HCT116 (cell line): ENCODE data around the gene GTPBP1. TPM values are rescaled to one million over a fixed set of nuclear protein-coding genes. Genes with fewer than 3 reads are reported as not detected.

Experiments
- ATAC-seq: fragments of 200-7000 bp; cut with Tn5 transposase; 2 replicates; pipeline ENCODE4 v1.9.1; 2020; ENCODE audit warnings: mild to moderate bottlenecking, moderate library complexity
- BruUV-seq: library from RNA; stranded (reverse); fragments of 400-500 nt; replicated peaks from 2 replicates; lab custom pipeline; 2021; lab: Mats Ljungman, UMichigan
- CTCF ChIA-PET: fragments of 300-600 bp; sonication (Branson Sonifier 250); formaldehyde crosslinking; loops from one replicate; lab custom pipeline; 2021; ENCODE audit warnings: antibody characterized with exemption; lab: Charles Lee
- POLR2A ChIA-PET: fragments of 300-600, 350-600 bp; sonication (Branson Sonifier 250); formaldehyde crosslinking; loops from one replicate; lab custom pipeline; 2021; ENCODE audit warnings: antibody characterized with exemption; lab: Charles Lee
- RAD21 ChIA-PET, 2 experiments: fragments of 300-600 bp; sonication (Branson Sonifier 250); formaldehyde crosslinking; loops; one replicate each; lab custom pipeline; 2023; ENCODE audit warnings: low total read pairs in 2 of 2; ENCODE audit not compliant: uncharacterized antibody in 2 of 2, unreplicated experiment in 2 of 2, low non-redundant PET in 1 of 2; lab: Charles Lee
- DNase-seq: peaks from one replicate; pipeline ENCODE4 v3.0.0-alpha.2; 2010; ENCODE audit warnings: low read depth, low spot score
- H2AFZ ChIP-seq: fragments of 200-600 bp; shearing (Covaris generic), sonication (generic); 2 replicates; pipeline ENCODE4 v1.6.1; 2017; ENCODE audit warnings: low read depth, mixed run types, mixed read lengths, antibody characterized with exemption, low read length; ENCODE audit not compliant: poor library complexity, severe bottlenecking
- H3K27ac ChIP-seq: 2 replicates; pipeline ENCODE4 v1.5.1; 2012; ENCODE audit warnings: low read depth, low read length
- H3K27me3 ChIP-seq: fragments of 200-600 bp; sonication (generic); 2 replicates; pipeline ENCODE4 v1.6.1; 2016; ENCODE audit warnings: mixed run types, low read length, mixed read lengths; ENCODE audit not compliant: insufficient read depth
- H3K36me3 ChIP-seq, 2 experiments: fragments of 200-500 bp in 1 of 2; fragments of 200-600 bp in 1 of 2; sonication (Bioruptor generic) in 1 of 2; sonication (generic) in 1 of 2; 2 replicates each; pipeline versions ENCODE4 v1.5.1 to v1.6.1; 2014 to 2016; ENCODE audit warnings: low read length in 2 of 2, inconsistent platforms in 1 of 2, mixed read lengths in 1 of 2, mixed run types in 1 of 2; ENCODE audit not compliant: insufficient read depth in 2 of 2, control insufficient read depth in 1 of 2
- H3K4me1 ChIP-seq, 2 experiments: fragments of 200-600 bp in 1 of 2; sonication (generic) in 1 of 2; 2 replicates each; pipeline versions ENCODE4 v1.5.1 to v1.6.1; 2012 to 2017; ENCODE audit warnings: low read length in 2 of 2, inconsistent platforms in 1 of 2, mild to moderate bottlenecking in 1 of 2, mixed read lengths in 1 of 2, mixed run types in 1 of 2, moderate library complexity in 1 of 2; ENCODE audit not compliant: insufficient read depth in 2 of 2, control insufficient read depth in 1 of 2
- H3K4me2 ChIP-seq: fragments of 200-600 bp; sonication (generic); 2 replicates; pipeline ENCODE4 v1.6.1; 2017; ENCODE audit warnings: mixed run types, low read length, mixed read lengths
- H3K4me3 ChIP-seq, 2 experiments: fragments of 200-600 bp in 1 of 2; sonication (generic) in 1 of 2; replicated peaks in 1 of 2; 2 replicates each; pipeline ENCODE4 v1.5.1; 2011 to 2016; ENCODE audit warnings: low read length in 2 of 2, control low read depth in 1 of 2, low read depth in 1 of 2, mild to moderate bottlenecking in 1 of 2, mixed read lengths in 1 of 2, mixed run types in 1 of 2
- H3K79me2 ChIP-seq: fragments of 200-600 bp; sonication (generic); 2 replicates; pipeline ENCODE4 v1.6.1; 2017; ENCODE audit warnings: mild to moderate bottlenecking, mixed run types, low read length, moderate library complexity, mixed read lengths; ENCODE audit not compliant: insufficient read depth
- H3K9ac ChIP-seq: fragments of 200-600 bp; sonication (generic); 2 replicates; pipeline ENCODE4 v1.6.1; 2016; ENCODE audit warnings: low read length, mixed read lengths
- H3K9me2 ChIP-seq: fragments of 200-600 bp; sonication (generic), shearing (Covaris generic); 2 replicates; pipeline ENCODE4 v1.6.1; 2017; ENCODE audit warnings: mixed run types, mild to moderate bottlenecking, moderate library complexity; ENCODE audit not compliant: insufficient read depth
- H3K9me3 ChIP-seq, 2 experiments: fragments of 200-500 bp in 1 of 2; fragments of 200-600 bp in 1 of 2; sonication (Bioruptor generic) in 1 of 2; sonication (generic) in 1 of 2; 2 replicates each; pipeline ENCODE4 v1.6.1; 2014 to 2017; ENCODE audit warnings: low read length in 2 of 2, mixed read lengths in 2 of 2, inconsistent platforms in 1 of 2, low read depth in 1 of 2, mild to moderate bottlenecking in 1 of 2, mixed run types in 1 of 2, moderate library complexity in 1 of 2; ENCODE audit not compliant: control insufficient read depth in 1 of 2, insufficient read depth in 1 of 2
- H4K20me1 ChIP-seq: fragments of 200-600 bp; sonication (generic), shearing (Covaris generic); 2 replicates; pipeline ENCODE4 v1.6.1; 2017; ENCODE audit warnings: mixed run types, mild to moderate bottlenecking, moderate library complexity; ENCODE audit not compliant: insufficient read depth
- ATF3 ChIP-seq: IDR thresholded peaks from 2 replicates; pipeline ENCODE4 v1.6.1; 2012
- CBX3 ChIP-seq: IDR thresholded peaks from 2 replicates; pipeline ENCODE4 v1.6.1; 2012; ENCODE audit warnings: low read depth
- ELF1 ChIP-seq: IDR thresholded peaks from 2 replicates; pipeline ENCODE4 v1.6.1; 2012; ENCODE audit warnings: low read depth, borderline replicate concordance
- FOSL1 ChIP-seq: IDR thresholded peaks from 2 replicates; pipeline ENCODE4 v1.6.1; 2012; ENCODE audit warnings: low read depth
- POLR2A ChIP-seq: IDR thresholded peaks from 2 replicates; pipeline ENCODE4 v1.7.0; 2011; ENCODE audit warnings: borderline replicate concordance; ENCODE audit not compliant: insufficient read depth, insufficient read length; ENCODE audit errors: extremely low read depth
- POLR2AphosphoS5 ChIP-seq: IDR thresholded peaks from 2 replicates; pipeline ENCODE4 v1.6.1; 2011; ENCODE audit warnings: mild to moderate bottlenecking, low read depth, low read length, moderate library complexity
- RAD21 ChIP-seq: IDR thresholded peaks from 2 replicates; pipeline ENCODE4 v1.6.1; 2012; ENCODE audit warnings: low read depth, mild to moderate bottlenecking
- SRF ChIP-seq: IDR thresholded peaks from 2 replicates; pipeline ENCODE4 v1.6.1; 2012; ENCODE audit warnings: low read depth
- TCF7L2 ChIP-seq: IDR thresholded peaks from 2 replicates; pipeline ENCODE4 v1.7.0; 2011; ENCODE audit warnings: borderline replicate concordance, inconsistent platforms; ENCODE audit not compliant: insufficient read depth, insufficient read length; ENCODE audit errors: extremely low read depth
- YY1 ChIP-seq: IDR thresholded peaks from 2 replicates; pipeline ENCODE4 v1.6.1; 2011; ENCODE audit warnings: low read length, low read depth, moderate library complexity, mild to moderate bottlenecking; ENCODE audit not compliant: insufficient replicate concordance; ENCODE audit errors: extremely low read depth
- intact Hi-C: fragments of 100-400 bp; cut with micrococcal nuclease; formaldehyde crosslinking; loops from 2 replicates; pipeline ENCODE4 v1.10.0; 2022
- total RNA-seq: library from RNA; stranded (reverse); gene quantifications from one replicate; pipeline ENCODE4 v1.2.1, GENCODE V29; 2021; ENCODE audit not compliant: unreplicated experiment

GTPBP1 gene
- total RNA-seq, 1 experiment from 2014 or later: 48.2 TPM

DNA sequence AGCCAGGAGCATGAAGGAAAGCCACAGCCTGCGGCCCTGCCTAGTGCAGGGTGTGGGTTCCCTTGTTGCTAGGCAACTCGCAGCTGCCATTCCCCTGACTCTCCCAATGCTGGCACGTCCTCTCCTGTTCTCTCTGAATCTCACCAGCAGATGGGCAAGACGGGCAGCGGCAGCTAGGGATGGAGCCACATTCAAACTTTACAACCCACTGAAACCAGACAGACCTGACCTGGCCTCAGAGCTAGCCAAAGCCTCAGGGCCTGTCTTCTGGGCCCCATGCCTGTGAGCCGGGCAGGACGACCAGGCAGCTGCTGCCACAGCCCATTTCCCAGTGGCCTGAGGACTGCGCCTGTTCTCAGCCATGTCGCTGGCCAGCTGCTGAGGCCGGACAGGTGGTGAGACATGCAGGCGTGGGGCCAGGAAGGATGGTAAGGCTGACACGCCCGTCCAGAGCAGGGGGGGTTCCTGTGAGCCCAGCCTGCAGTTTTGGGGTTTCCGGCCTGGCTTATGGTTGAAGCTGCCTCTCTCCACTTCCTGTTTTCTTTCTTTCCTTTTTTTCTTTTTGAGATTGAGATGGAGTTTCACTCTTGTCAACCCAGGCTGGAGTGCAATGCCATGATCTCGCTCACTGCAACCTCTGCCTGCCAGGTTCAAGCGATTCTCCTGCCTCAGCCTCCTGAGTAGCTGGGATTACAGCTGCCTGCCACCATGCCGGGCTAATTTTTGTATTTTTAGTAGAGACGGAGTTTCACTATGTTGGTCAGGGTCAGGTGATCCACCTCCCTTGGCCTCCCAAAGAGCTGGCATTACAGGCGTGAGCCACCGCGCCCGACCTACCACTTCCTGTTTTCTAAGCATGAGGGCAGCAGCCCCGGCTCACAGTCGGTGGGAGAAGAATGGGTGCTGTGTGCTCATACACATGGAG lies 45.9 kb downstream of the GTPBP1 start:
- RAD21 ChIA-PET: no interaction called here
- H3K9me2 ChIP-seq: no peaks in the 10 kb centered on the region
- peaks cover 16% of the 10 kb centered on the region for H3K79me2 ChIP-seq
- TF ChIP-seq TCF7L2 (no peak), SRF (no peak), POLR2A (no peak), ATF3 (no peak)
- CTCF ChIA-PET: no interaction called here
- peaks cover 5 to 26% of the 10 kb centered on the region in 2 experiments; a peak in 2 of 4 replicates for H3K36me3 ChIP-seq
- no TSS peak for BruUV-seq
- POLR2A ChIA-PET: no interaction called here
- H3K4me1 ChIP-seq: peaks cover 10 to 25% of the 10 kb centered on the region in 2 experiments; a peak in 3 of 4 replicates
- ATAC-seq: no peak
- no peak overlapping the region for H2AFZ ChIP-seq
- no peaks in the 10 kb centered on the region for H3K27me3 ChIP-seq
- no peaks in the 10 kb centered on the region for H4K20me1 ChIP-seq
- intact Hi-C loops: no loop called here
- H3K4me3 ChIP-seq: no peak overlapping the region
- no peak overlapping the region for H3K27ac ChIP-seq
- DNase-seq: no peak
- H3K9ac ChIP-seq: no peak overlapping the region
- no peaks in the 10 kb centered on the region for H3K9me3 ChIP-seq
- no peak overlapping the region for H3K4me2 ChIP-seq

- ChIA-PET POLR2A (interaction anchor here (0.6 to 1.6 kb wide), 3 partner anchors 10 to 248 kb away, joined by 3 to 6 read pairs (median 4); partner anchors contain the start of gene GTPBP1), CTCF (interaction anchor here (1.0 to 1.5 kb wide), 2 partner anchors 14 to 29 kb away, joined by 3 to 7 read pairs; no protein-coding TSS in a partner anchor), RAD21 (no interaction called here)
- H3K9me2 ChIP-seq: no peaks in the 10 kb centered on the region
- H3K27ac ChIP-seq: peak overlapping the region; percentile 99; the same call in 1 of the 2 replicates
- no peak overlapping the region for H2AFZ ChIP-seq
- BruUV-seq: TSS peak; percentile 55
- intact Hi-C loops: no loop called here
- H3K36me3 ChIP-seq: peaks cover 0 to 21% of the 10 kb centered on the region in 2 experiments; a peak in 2 of 4 replicates
- peak overlapping the region; percentile 87 for H3K9ac ChIP-seq
- peaks cover 16% of the 10 kb centered on the region for H3K79me2 ChIP-seq
- H3K4me3 ChIP-seq: peak overlapping the region; percentile 70 to 79
- ATAC-seq (peak; percentile 23; the same call in 1 of the 2 replicates), DNase-seq (no peak)
- H3K4me1 ChIP-seq: peaks cover 14 to 37% of the 10 kb centered on the region in 2 experiments; a peak in 3 of 4 replicates
- TF ChIP-seq ELF1 (no peak), SRF (peak; percentile 97), CBX3 (no peak), ATF3 (no peak), FOSL1 (no peak), YY1 (no peak), RAD21 (no peak), POLR2AphosphoS5 (peak; percentile 22; the same call in 1 of the 2 replicates), TCF7L2 (no peak)
- H4K20me1 ChIP-seq: no peaks in the 10 kb centered on the region
- H3K9me3 ChIP-seq: no peaks in the 10 kb centered on the region
- H3K27me3 ChIP-seq: no peaks in the 10 kb centered on the region
- peak overlapping the region; percentile 98 for H3K4me2 ChIP-seq
These were observed 48.4 kb downstream of the GTPBP1 start for GRCh38 chr22:38753948-38754750.
